ENCODE results near the gene VAT1L.

DNA sequence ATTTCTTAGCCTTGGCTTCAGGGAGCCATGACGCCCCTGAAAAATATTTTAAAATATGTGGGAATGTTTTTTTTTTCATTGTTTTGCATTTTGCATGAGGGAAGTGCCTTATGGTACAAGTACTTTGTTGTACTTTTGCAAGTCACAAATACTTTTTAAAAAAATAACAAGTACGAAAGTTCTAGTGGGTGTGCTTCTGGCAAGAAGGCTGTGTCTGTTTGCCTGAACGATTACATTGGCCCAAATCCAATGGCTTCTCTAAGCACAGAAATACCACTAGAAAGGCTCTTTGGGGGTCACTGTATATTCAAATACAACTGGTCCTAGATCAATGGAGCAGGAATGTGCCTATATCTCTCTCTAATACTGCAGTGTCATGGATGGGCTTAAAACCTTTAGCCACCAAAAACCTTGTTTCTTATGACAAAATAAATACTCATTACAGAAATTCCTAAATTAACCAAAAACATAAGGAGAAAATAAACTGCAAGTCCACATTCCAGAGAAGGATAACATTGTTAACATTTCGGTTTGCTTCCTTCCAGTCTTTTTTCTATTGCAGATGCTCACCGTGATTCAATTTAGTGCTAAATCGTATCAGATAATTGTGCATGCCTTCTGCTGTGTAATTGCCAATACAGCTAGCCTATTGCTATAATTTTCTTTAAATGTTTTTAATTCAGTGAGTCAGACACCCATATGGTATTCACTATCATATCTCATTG, 97.4 kb downstream of the VAT1L start:
- TF ChIP-seq, protein P1, sequence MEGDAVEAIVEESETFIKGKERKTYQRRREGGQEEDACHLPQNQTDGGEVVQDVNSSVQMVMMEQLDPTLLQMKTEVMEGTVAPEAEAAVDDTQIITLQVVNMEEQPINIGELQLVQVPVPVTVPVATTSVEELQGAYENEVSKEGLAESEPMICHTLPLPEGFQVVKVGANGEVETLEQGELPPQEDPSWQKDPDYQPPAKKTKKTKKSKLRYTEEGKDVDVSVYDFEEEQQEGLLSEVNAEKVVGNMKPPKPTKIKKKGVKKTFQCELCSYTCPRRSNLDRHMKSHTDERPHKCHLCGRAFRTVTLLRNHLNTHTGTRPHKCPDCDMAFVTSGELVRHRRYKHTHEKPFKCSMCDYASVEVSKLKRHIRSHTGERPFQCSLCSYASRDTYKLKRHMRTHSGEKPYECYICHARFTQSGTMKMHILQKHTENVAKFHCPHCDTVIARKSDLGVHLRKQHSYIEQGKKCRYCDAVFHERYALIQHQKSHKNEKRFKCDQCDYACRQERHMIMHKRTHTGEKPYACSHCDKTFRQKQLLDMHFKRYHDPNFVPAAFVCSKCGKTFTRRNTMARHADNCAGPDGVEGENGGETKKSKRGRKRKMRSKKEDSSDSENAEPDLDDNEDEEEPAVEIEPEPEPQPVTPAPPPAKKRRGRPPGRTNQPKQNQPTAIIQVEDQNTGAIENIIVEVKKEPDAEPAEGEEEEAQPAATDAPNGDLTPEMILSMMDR (IDR thresholded peaks at IDR 0.05), result no peak
- TF ChIP-seq EP300 (IDR thresholded peaks at IDR 0.05) (no peak), POLR2A (IDR thresholded peaks at IDR 0.05) (no peak)
